Measurements from ENCODE around the gene IL18R1.

GRCh38 chr2:102356381-102356712, 751 bp downstream of the IL18R1 start:
- TF ChIP-seq CTCF (optimal IDR thresholded peaks at IDR 0.05 in 1 of 3, IDR thresholded peaks at IDR 0.05 in 1 of 3, conservative IDR thresholded peaks at IDR 0.05 in 1 of 3; ENCODE audit: extremely low read depth in 1 of 3, insufficient read depth in 2 of 3, low read length in 3 of 3) (no peak), EZH2 (IDR thresholded peaks at IDR 0.05; ENCODE audit: low read length) (no peak)
